Measurements from ENCODE around the gene DDX51.

Gene DDX51

GRCh38 chr12:132179431-132180362, 35.6 kb upstream of the DDX51 start:
- no peak for DNase-seq

GRCh38 chr12:132178801-132179401, 34.8 kb upstream of the DDX51 start:
- peak; percentile 81 for DNase-seq

- DNase-seq, result no peak
These were observed 34.2 kb upstream of the DDX51 start for GRCh38 chr12:132178316-132178715.

GRCh38 chr12:132176920-132177551, 32.9 kb upstream of the DDX51 start:
- no peak for DNase-seq

- no peak for DNase-seq
These were observed 32.3 kb upstream of the DDX51 start for GRCh38 chr12:132176385-132176919.

DNA sequence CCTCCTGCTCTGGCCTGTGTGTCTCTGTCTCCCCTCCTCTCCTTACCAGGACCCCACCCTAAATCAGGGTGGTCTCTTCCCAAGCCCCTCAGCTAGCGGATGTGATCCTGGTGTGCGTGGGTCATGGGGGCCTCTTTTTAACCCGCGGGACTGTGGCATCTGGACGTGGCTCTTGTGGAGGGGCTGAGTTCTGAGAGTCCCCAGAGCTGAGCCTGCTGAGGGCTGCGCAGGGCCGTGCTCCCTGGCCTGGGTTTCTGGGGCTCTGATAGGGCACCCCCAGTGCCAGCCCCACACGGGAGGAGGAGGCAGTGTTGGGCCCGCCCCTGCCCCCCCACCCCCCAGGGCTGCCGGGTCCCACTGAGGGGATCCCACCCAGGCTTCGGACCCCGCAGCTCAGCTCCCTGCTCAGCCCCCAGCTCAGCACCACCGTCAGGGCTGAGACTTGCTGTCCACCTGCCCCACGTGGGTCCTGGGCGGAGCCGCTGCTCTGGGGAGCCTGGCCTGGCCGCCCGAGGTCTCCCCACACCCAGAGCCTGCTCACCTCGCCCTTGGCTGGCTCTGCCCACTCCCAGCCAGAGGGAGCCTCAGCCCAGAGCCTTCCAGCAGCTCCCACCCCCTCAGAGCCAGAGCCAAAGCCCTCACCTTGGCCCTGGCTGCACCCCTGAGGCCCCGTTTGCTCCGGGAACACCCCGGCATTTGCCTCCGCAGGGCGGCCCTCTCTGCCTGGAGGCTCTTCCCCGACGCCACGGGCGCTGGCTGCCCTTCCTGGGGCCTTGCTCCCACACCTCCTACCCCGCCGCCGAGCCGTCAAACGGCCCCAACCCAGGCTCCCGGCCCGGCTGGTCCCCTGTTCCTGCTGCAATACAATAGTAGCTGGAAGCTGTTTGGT, 31.6 kb upstream of the DDX51 start:
- no peak for DNase-seq

GRCh38 chr12:132174839-132175490, 30.8 kb upstream of the DDX51 start:
- DNase-seq, result no peak

- DNase-seq, result no peak
These were observed 30.1 kb upstream of the DDX51 start for GRCh38 chr12:132174015-132174838.

GRCh38 chr12:132173135-132174014, 29.3 kb upstream of the DDX51 start:
- no peak for DNase-seq

DNA sequence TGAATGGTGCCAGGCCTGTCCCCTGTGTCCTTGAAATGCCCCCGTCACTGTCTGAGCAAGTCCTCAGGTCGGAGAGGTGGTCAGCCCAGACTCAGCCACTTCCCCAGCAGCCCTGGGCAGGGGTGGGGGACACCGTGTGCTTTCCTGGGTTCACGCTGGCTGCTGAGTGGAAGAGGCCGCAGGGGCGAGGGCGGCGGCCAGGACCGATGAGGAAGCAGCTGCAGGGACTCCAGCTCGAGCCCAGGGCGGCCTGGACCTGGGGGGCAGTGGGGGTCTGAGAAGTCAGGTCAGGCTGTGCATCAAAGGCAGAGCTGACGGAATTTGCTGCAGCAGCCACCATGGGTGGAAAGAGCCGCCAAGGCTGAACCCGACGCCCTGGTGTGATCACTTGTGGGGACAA, 28.5 kb upstream of the DDX51 start:
- DNase-seq, result no peak

DNA sequence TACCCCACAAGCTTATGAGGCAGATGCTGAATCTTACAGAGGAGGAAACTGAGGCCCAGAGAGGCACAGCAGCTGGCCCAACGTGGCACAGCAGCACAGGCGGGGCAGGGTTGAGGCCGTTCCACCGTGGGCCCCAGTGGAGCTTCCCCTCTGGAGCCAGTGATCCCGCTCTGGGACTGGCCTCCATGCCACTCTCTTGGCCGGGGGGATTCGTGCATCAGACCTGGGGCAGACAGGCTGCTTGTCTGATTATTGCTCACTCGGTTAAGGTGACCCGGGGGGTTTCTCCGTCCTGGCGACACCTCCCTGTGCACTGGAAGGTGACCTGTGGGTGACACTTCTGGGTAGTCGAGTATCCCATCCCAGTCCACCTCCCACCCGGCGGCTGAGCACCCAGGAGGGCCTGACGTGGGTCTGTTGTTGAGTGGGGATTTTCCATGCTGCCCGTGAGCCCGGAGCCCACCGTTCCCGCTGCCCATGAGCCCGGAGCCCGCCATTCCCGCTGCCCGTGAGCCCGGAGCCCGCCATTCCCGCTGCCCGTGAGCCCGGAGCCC, 27.9 kb upstream of the DDX51 start:
- DNase-seq, result no peak

GRCh38 chr12:132171293-132171967, 27.3 kb upstream of the DDX51 start:
- no peak for DNase-seq

- DNase-seq, result no peak
These were observed 26.6 kb upstream of the DDX51 start for GRCh38 chr12:132170637-132171292.

- DNase-seq, result no peak
These were observed 26.0 kb upstream of the DDX51 start for GRCh38 chr12:132170094-132170636.

DNA sequence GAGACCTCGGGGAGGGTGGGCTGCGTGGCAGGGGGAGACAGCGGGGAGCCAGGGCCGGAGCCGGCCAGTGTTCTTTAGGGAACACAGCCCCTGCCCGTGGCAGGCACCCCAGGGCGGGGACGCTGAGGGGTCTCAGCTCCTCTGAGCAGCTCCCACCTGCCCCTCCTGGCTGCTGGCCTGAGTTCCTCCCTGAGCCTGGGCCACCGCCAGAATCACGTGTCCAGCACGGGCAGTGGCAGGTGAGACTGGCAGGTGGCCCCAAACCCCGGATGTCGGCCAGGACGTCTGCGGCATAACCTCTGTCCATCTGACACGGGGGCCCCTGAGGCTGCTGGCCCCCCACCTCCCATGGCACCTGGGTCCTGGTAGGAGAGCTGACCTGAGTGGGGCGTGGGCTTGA, 25.3 kb upstream of the DDX51 start:
- DNase-seq, result no peak

GRCh38 chr12:132168311-132169031, 24.4 kb upstream of the DDX51 start:
- DNase-seq, result no peak

DNA sequence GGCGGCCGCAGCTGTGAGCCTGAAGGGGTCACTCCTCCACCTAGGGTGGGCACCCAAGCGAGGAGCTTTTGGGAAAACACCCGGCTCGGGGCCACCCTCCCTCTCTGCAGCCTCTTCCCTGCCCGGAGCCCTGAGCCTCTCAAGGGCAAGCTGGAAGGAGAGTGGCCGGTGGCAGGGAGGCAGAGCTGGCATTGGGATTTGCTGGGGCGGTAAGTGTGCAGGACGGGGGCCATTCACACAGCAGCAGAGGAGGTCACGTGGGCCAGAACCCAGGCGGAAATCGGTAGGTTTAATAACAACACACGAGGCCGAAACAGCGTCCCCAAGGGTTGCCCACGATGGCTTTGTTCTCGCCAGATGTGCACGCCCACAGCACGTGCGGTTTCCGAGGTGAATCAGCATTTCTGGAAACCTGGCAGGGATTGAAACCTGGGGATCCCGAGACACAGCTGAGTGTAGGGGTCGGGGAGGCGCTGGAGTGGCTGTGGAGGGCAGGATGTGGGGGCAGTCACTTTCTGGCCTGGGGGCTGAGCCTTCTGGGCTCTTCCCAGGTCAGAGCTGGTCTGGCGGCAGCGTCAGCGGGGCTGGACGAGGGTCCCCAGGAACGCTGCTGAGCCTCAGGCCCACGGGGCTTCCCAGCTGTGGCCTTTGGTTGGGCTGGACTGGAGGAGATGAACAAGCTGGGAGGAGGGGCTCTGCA, 23.6 kb upstream of the DDX51 start:
- DNase-seq, result no peak

All from activated effector memory CD4-positive, alpha-beta T cell treated with anti-CD3 and anti-CD28 coated beads, Interleukin-2, amount 50 U/mL, for 16 hours (primary cell).